Activated T-cell treated with anti-CD3 and anti-CD28 coated beads, Interleukin-2, amount 50 U/mL, for 4 hours (primary cell): ENCODE data around the gene DDX51. TPM values are rescaled to one million over a fixed set of nuclear protein-coding genes. Genes with fewer than 3 reads are reported as not detected.
"Not testable (repeated sequence)": the region's sequence is repeated elsewhere in the genome, so short reads cannot be mapped to it uniquely, and the experiment has no call there.

ENCODE experiments used
- ATAC-seq, 2 donors: fragments of 200-7000 bp; cut with Tn5 transposase; one replicate each; pipeline ENCODE4 v1.10.0; 2021
- DNase-seq: peaks from one replicate; pipeline ENCODE4 v3.0.0-alpha.2; 2020
- H3K27me3 Mint-ChIP-seq: one replicate; pipeline ENCODE4 v1.8.0; 2021; ENCODE audit warnings: low read depth, mixed read lengths
- H3K36me3 Mint-ChIP-seq: one replicate; pipeline ENCODE4 v1.8.0; 2022; ENCODE audit warnings: mixed read lengths; ENCODE audit not compliant: insufficient read depth
- H3K4me1 Mint-ChIP-seq: one replicate; pipeline ENCODE4 v1.8.0; 2021; ENCODE audit warnings: low read depth, mixed read lengths
- H3K4me3 Mint-ChIP-seq: one replicate; pipeline ENCODE4 v1.8.0; 2021; ENCODE audit warnings: mild to moderate bottlenecking, moderate library complexity, mixed read lengths
- H3K9me3 Mint-ChIP-seq: one replicate; pipeline ENCODE4 v1.8.0; 2021; ENCODE audit warnings: mixed read lengths
- total RNA-seq, 3 donors: library from RNA; stranded (reverse); gene quantifications; one replicate each; pipeline ENCODE4 v1.2.1, GENCODE V29; 2021

The DDX51 gene
- total RNA-seq, 3 donors from 2014 or later, result 71.4 to 83.5 (median 72.8) TPM

DNA sequence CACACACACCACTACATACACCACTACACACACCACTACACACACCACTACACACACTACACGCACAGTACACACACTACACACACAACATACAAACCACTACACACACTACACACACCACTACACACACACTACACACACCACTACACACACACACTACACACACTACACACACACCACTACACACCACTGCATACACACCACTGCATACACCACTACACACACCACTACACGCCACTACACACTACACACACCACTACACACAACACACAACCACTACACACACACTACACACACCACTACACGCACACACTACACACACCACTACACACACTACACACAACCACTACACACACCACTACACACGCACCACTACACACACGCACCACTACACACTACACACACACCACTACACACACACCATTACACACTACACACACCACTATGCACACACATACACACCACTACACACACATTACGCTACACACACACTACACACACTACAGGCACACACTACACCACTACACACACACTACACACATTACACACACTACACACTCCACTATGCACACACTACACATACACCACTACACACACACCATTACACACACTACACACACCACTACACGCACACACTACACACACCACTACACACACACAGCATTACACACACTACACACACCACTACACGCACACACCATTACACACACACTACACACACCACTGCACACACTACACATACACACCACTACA lies 12.6 kb upstream of the DDX51 start:
- H3K4me3 Mint-ChIP-seq, result no peak overlapping the region
- no peaks in the 10 kb centered on the region for H3K36me3 Mint-ChIP-seq
- ATAC-seq (no peak), DNase-seq (no peak)
- H3K27me3 Mint-ChIP-seq, result no peaks in the 10 kb centered on the region
- H3K4me1 Mint-ChIP-seq, result peaks cover 2% of the 10 kb centered on the region
- H3K9me3 Mint-ChIP-seq, result no peaks in the 10 kb centered on the region

DNA sequence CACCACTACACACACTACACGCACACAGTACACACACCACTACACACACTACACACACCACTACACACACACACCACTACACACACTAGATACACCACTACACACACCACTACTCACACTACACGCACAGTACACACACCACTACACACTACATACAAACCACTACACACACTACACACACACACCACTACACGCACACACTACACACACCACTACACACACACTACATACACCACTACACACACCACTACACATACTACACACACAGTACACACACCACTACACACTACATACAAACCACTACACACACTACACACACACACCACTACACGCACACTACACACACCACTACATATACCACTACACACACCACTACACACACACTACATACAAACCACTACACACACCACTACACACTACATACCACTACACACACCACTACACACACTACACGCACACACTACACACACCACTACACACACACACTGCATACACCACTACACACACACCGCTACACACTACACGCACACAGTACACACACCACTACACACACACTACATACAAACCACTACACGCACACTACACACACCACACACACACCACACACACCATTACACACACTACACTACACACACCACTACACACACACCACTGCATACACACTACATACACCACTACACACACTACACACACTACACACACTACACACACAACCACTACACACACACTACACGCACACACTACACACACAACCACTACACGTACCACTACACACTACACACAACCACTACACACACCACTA lies 11.9 kb upstream of the DDX51 start:
- H3K4me1 Mint-ChIP-seq, result peaks cover 2% of the 10 kb centered on the region
- no peaks in the 10 kb centered on the region for H3K9me3 Mint-ChIP-seq
- no peak overlapping the region for H3K4me3 Mint-ChIP-seq
- no peaks in the 10 kb centered on the region for H3K27me3 Mint-ChIP-seq
- no peak for ATAC-seq
- DNase-seq, result no peak
- no peaks in the 10 kb centered on the region for H3K36me3 Mint-ChIP-seq

DNA sequence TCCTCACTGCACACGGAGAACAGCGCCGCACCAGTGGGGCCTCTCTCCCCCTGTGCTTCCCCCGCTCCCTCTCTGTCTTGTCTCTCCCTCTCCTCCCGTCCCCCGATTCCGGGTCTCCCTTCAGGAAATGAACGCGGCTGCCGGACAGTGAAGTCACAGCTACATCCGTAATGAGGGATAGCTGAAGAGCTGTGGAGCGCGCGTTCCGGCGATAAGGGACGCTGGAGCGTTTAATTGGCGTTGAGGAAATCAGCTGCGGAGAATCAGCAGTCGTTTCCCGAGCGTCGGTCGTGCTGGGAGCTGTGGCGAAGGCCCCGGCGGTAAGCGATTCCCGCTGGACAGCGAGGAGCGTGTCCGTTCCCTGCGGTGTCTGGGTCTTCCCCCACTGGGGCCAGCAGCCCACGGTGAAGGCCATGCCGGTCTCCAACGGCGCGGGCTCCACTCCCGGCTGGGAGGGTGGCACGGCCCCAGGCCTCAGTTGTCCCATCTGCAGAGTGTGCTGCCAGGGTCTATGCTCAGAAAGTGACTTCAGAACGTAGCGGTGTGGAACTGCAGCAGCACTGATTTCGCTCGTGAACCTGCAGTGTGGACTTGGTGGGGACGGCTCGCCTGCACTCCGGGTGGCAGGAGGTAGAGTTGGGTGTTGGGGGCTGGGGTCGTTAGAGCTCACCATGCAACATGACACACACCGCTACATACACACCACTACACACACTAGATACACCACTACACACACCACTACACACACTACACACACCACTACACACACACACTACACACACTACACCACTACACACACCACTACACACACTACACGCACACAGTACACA lies 11.0 kb upstream of the DDX51 start:
- Mint-ChIP-seq H3K4me3 (no peak overlapping the region), H3K36me3 (no peaks in the 10 kb centered on the region), H3K4me1 (peaks cover 2% of the 10 kb centered on the region), H3K9me3 (no peaks in the 10 kb centered on the region), H3K27me3 (no peaks in the 10 kb centered on the region)
- ATAC-seq, result no peak
- DNase-seq, result no peak

- Mint-ChIP-seq H3K27me3 (no peaks in the 10 kb centered on the region), H3K9me3 (no peaks in the 10 kb centered on the region), H3K4me1 (no peaks in the 10 kb centered on the region), H3K36me3 (no peaks in the 10 kb centered on the region), H3K4me3 (no peak overlapping the region)
- DNase-seq (no peak), ATAC-seq (peak in 1 of 2 donors; percentile 3)
These were observed 10.2 kb upstream of the DDX51 start for GRCh38 chr12:132154341-132154761.

GRCh38 chr12:132153501-132154340 lies 9.6 kb upstream of the DDX51 start:
- DNase-seq, result peak; percentile 62
- no peaks in the 10 kb centered on the region for H3K9me3 Mint-ChIP-seq
- no peaks in the 10 kb centered on the region for H3K4me1 Mint-ChIP-seq
- no peaks in the 10 kb centered on the region for H3K27me3 Mint-ChIP-seq
- H3K36me3 Mint-ChIP-seq, result no peaks in the 10 kb centered on the region
- peak; percentile 97 for ATAC-seq
- H3K4me3 Mint-ChIP-seq, result no peak overlapping the region

DNA sequence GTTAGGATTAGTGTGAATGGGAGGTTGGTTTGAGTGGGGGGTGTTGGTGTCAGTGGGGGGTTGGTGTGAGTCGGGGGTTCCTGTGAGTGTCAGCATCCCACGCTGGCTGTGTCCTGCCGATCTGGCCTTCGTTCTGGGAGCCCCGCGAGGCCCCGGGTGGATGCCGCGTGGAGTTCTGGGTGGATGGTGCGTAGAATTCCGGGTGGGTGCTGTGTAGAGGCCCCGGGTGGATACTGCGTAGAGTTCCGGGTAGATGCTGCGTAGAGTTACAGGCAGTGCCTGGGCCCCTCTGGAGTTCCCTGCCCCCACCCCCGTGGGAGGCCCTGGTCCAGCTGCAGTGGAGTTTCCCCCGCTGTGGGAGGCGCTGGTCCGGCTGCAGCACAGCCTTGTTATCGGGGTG lies 8.8 kb upstream of the DDX51 start:
- no peaks in the 10 kb centered on the region for H3K4me1 Mint-ChIP-seq
- H3K9me3 Mint-ChIP-seq, result no peaks in the 10 kb centered on the region
- no peaks in the 10 kb centered on the region for H3K36me3 Mint-ChIP-seq
- no peak overlapping the region for H3K4me3 Mint-ChIP-seq
- DNase-seq (no peak), ATAC-seq (no peak)
- no peaks in the 10 kb centered on the region for H3K27me3 Mint-ChIP-seq

DNA sequence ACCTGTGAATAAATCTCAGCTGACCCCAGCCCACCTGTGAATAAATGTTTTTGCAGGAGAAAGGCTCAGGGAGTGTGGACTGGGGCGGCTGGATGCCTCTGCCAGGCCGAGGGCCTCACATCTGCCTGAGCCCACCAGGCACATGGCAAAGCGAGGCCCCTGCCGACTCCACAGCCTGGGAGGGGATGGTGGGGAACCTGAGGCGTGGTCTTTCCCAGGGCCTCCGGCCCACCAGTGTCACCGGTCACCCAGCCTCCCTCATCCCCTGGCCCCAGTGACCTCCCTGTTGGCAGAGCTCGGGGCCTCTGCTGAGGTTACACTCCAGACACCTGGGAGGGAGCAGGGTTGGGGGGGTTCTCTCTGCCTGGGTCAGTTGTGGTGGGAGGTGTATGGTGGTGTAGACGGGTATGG lies 8.3 kb upstream of the DDX51 start:
- DNase-seq, result no peak
- Mint-ChIP-seq H3K9me3 (no peaks in the 10 kb centered on the region), H3K4me3 (no peak overlapping the region), H3K27me3 (no peaks in the 10 kb centered on the region), H3K4me1 (no peaks in the 10 kb centered on the region), H3K36me3 (no peaks in the 10 kb centered on the region)
- no peak for ATAC-seq

DNA sequence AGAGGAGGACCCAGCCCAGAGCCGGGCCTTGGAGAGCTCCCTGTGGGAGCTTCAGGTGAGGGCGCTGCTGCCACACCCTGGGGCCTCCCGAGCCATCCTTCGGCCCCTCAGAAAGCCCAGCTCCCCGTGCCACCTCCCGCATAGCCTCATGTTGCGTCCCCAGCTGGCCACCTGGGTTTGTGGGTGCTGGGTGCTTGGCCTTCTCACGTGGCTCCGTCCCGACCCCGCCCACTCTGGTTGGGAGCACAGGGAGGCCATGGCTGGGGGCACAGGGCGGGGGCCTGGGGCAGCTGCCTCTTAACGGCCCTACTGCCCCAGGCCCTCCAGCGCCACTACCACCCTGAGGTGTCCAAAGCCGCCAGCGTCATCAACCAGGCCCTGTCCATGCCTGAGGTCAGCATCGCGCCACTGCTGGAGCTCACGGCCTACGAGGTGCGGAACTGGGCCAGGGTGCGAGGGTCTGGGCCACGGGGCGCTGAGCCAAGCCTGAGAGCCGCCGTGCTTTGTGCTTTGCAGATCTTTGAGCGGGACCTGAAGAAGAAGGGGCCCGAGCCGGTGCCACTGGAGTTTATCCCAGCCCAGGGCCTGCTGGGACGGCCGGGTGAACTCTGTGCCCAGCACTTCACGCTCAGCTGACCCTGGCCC lies 7.8 kb upstream of the DDX51 start:
- H3K36me3 Mint-ChIP-seq, result no peaks in the 10 kb centered on the region
- ATAC-seq (no peak), DNase-seq (no peak)
- no peaks in the 10 kb centered on the region for H3K9me3 Mint-ChIP-seq
- H3K4me1 Mint-ChIP-seq, result no peaks in the 10 kb centered on the region
- H3K27me3 Mint-ChIP-seq, result no peaks in the 10 kb centered on the region
- H3K4me3 Mint-ChIP-seq, result no peak overlapping the region

- peaks cover 3% of the 10 kb centered on the region for H3K4me1 Mint-ChIP-seq
- ATAC-seq (no peak), DNase-seq (no peak)
- H3K9me3 Mint-ChIP-seq, result no peaks in the 10 kb centered on the region
- H3K27me3 Mint-ChIP-seq, result no peaks in the 10 kb centered on the region
- no peak overlapping the region for H3K4me3 Mint-ChIP-seq
- H3K36me3 Mint-ChIP-seq, result peaks cover 2% of the 10 kb centered on the region
These were observed 7.1 kb upstream of the DDX51 start for GRCh38 chr12:132151145-132151765.

- H3K4me1 Mint-ChIP-seq, result peaks cover 8% of the 10 kb centered on the region
- H3K27me3 Mint-ChIP-seq, result no peaks in the 10 kb centered on the region
- ATAC-seq (no peak), DNase-seq (peak; percentile 4)
- H3K4me3 Mint-ChIP-seq, result no peak overlapping the region
- no peaks in the 10 kb centered on the region for H3K9me3 Mint-ChIP-seq
- peaks cover 7% of the 10 kb centered on the region for H3K36me3 Mint-ChIP-seq
These were observed 6.6 kb upstream of the DDX51 start for GRCh38 chr12:132150780-132151144.

- not testable (repeated sequence) for DNase-seq, H3K9me3 Mint-ChIP-seq, ATAC-seq, H3K4me3 Mint-ChIP-seq, H3K36me3 Mint-ChIP-seq, H3K27me3 Mint-ChIP-seq
- peaks cover 19% of the 10 kb centered on the region for H3K4me1 Mint-ChIP-seq
These were observed 5.4 kb upstream of the DDX51 start for GRCh38 chr12:132149526-132149925.

DNA sequence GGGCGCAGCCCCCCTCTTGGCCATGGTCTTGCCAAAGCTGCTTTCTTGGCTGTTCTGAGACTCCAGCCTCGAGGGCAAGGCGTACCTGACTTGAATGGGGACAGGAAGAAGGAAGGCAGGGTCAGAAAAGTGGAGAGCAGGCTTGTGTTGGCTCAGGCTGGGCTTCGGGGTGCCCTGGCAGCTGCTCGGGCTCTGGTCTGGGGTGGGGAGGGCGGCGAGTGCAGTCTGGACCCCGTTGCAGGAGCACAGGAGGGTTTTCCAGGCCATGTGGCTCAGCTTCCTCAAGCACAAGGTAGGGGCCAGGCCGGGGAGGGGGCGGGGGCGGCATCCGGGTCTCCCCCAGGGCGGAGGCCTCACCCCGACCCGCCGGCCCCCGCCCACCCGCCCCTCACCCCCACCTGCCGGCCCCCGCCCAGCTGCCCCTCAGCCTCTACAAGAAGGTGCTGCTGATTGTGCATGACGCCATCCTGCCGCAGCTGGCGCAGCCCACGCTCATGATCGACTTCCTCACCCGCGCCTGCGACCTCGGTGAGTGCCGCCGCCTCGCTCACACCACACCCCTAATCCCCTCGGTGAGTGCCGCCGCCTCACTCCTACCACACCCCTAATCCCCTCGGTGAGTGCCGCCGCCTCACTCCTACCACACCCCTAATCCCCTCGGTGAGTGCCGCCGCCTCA lies 4.4 kb upstream of the DDX51 start:
- Mint-ChIP-seq H3K4me3 (no peak overlapping the region), H3K4me1 (peaks cover 19% of the 10 kb centered on the region), H3K27me3 (no peaks in the 10 kb centered on the region), H3K36me3 (peaks cover 7% of the 10 kb centered on the region), H3K9me3 (no peaks in the 10 kb centered on the region)
- DNase-seq (no peak), ATAC-seq (no peak)
